Measurements from ENCODE around the gene TREH. TPM values are rescaled to one million over a fixed set of nuclear protein-coding genes. Genes with fewer than 3 reads are reported as not detected.

TREH gene
- total RNA-seq, 1 experiment from 2014 or later = not detected

GRCh38 chr11:118615976-118616371 is 63.5 kb downstream of the TREH start:
- peak overlapping the region; percentile 10 for H3K27ac ChIP-seq (ENCODE audit: low read depth, low read length, poor library complexity, severe bottlenecking)
- H3K4me3 ChIP-seq (ENCODE audit: low read depth, low read length, poor library complexity, severe bottlenecking) = no peak overlapping the region
- intact Hi-C loops (cut with micrococcal nuclease; ENCODE audit: unreplicated experiment) = no loop called here
- H3K4me1 ChIP-seq (ENCODE audit: insufficient read depth, low read length, poor library complexity, severe bottlenecking) = peaks cover 28% of the 10 kb centered on the region
- ChIA-PET POLR2A (ENCODE audit: low non-redundant PET) (no interaction called here), CTCF (no interaction called here)
- no peaks in the 10 kb centered on the region for H3K27me3 ChIP-seq (replicated peaks; ENCODE audit: insufficient read depth, low read depth, low read length, poor library complexity)
- BruUV-seq (replicated peaks) = no TSS peak
- TF ChIP-seq CTCF (conservative IDR thresholded peaks at IDR 0.05; ENCODE audit: low read depth, low read length) (no peak), EZH2 (IDR thresholded peaks at IDR 0.05; ENCODE audit: borderline replicate concordance, low read depth, low read length, poor library complexity, severe bottlenecking) (no peak)
- no peak for DNase-seq (ENCODE audit: low spot score)
- no peaks in the 10 kb centered on the region for H3K36me3 ChIP-seq (ENCODE audit: insufficient read depth, low read length, poor library complexity, severe bottlenecking)
- H3K9me3 ChIP-seq (ENCODE audit: low read depth, low read length, poor library complexity, severe bottlenecking) = no peaks in the 10 kb centered on the region

DNA sequence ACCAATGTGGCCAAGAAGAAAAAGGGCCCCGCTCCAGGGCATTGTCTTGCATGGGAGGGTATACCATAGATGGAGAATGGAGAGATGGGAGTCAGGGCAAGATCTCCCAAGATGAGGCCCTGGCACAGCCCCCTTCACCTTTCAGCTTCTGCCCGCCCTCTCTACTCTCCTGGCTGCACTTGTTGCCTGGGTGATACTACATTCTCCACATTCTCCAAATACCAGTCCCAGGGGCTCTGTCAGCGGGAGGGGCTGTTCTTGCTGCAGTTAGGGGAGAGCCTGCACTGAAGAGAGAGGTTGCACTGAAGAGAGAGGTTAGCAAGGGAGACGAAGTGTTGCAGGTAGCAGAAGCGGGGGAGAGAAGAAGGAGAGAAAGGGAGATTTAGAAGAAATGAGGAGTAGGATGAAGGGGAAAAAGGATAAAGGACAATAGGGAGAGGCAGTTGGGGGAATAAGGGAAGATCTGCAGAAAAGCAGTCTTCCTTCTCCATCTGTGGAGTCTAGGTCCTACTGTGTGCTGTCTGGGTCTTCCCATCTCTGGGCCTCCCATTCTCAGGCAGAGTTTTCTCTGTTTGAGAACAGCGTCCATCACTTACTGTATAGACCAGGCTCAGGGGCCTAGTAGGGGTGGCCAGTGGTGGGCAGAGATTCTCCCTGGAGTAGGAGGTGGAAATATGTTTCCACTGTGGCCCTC is 64.0 kb downstream of the TREH start:
- no TSS peak for BruUV-seq (replicated peaks)
- Histone ChIP-seq H3K4me3 (ENCODE audit: low read depth, low read length, poor library complexity, severe bottlenecking) (no peak overlapping the region), H3K36me3 (ENCODE audit: insufficient read depth, low read length, poor library complexity, severe bottlenecking) (no peaks in the 10 kb centered on the region), H3K9me3 (ENCODE audit: low read depth, low read length, poor library complexity, severe bottlenecking) (no peaks in the 10 kb centered on the region), H3K4me1 (ENCODE audit: insufficient read depth, low read length, poor library complexity, severe bottlenecking) (peaks cover 26% of the 10 kb centered on the region), H3K27me3 (replicated peaks; ENCODE audit: insufficient read depth, low read depth, low read length, poor library complexity) (no peaks in the 10 kb centered on the region), H3K27ac (ENCODE audit: low read depth, low read length, poor library complexity, severe bottlenecking) (peak overlapping the region; percentile 10)
- POLR2A ChIA-PET (ENCODE audit: low non-redundant PET) = no interaction called here
- peak; percentile 69 for DNase-seq (ENCODE audit: low spot score)
- CTCF ChIA-PET = no interaction called here
- TF ChIP-seq EZH2 (IDR thresholded peaks at IDR 0.05; ENCODE audit: borderline replicate concordance, low read depth, low read length, poor library complexity, severe bottlenecking) (no peak), CTCF (conservative IDR thresholded peaks at IDR 0.05; ENCODE audit: low read depth, low read length) (no peak)
- intact Hi-C loops (cut with micrococcal nuclease; ENCODE audit: unreplicated experiment) = no loop called here

DNA sequence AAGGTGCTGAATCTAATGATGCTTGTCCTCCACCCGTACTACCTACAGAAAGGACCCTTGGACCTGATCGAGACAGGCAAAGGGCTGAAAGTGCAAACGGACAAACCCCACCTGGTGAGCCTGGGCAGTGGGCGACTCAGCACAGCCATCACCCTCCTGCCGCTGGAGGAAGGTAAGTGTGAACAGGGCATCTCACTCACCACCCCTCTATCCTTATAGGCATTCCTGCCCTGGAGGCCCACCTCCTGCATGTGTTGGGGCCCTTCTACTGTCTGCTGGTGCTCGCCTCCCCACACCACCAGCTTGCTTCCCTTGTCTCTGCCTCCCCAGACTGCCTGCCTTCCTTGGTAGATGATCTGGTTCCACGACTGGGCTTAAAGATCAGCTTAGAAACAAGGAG is 64.9 kb downstream of the TREH start:
- CTCF ChIA-PET = interaction anchor here (0.7 kb wide), 1 partner anchor 443 kb away, joined by 4 read pairs; no protein-coding TSS in a partner anchor
- H3K9me3 ChIP-seq (ENCODE audit: low read depth, low read length, poor library complexity, severe bottlenecking) = no peaks in the 10 kb centered on the region
- POLR2A ChIA-PET (ENCODE audit: low non-redundant PET) = no interaction called here
- peaks cover 24% of the 10 kb centered on the region for H3K4me1 ChIP-seq (ENCODE audit: insufficient read depth, low read length, poor library complexity, severe bottlenecking)
- intact Hi-C loops (cut with micrococcal nuclease; ENCODE audit: unreplicated experiment) = no loop called here
- H3K27ac ChIP-seq (ENCODE audit: low read depth, low read length, poor library complexity, severe bottlenecking) = no peak overlapping the region
- no peaks in the 10 kb centered on the region for H3K27me3 ChIP-seq (replicated peaks; ENCODE audit: insufficient read depth, low read depth, low read length, poor library complexity)
- no peaks in the 10 kb centered on the region for H3K36me3 ChIP-seq (ENCODE audit: insufficient read depth, low read length, poor library complexity, severe bottlenecking)
- no peak for TF ChIP-seq CTCF (conservative IDR thresholded peaks at IDR 0.05; ENCODE audit: low read depth, low read length)
- H3K4me3 ChIP-seq (ENCODE audit: low read depth, low read length, poor library complexity, severe bottlenecking) = no peak overlapping the region
- DNase-seq (ENCODE audit: low spot score) = no peak
- no TSS peak for BruUV-seq (replicated peaks)

All from A673 (cell line).